Mucosa of descending colon (tissue), 3 donors: Measurements from ENCODE around the gene TJP1. TPM values are rescaled to one million over a fixed set of nuclear protein-coding genes. Genes with fewer than 3 reads are reported as not detected.

ENCODE experiments used
- ATAC-seq: fragments of 200-7000 bp; cut with Tn5 transposase; one replicate; pipeline ENCODE4 v1.9.1; 2020; ENCODE audit warnings: mild to moderate bottlenecking, moderate library complexity
- DNase-seq, 3 donors: peaks; one replicate each; pipeline ENCODE4 v3.0.0-alpha.2; 2020
- H3K36me3 ChIP-seq: fragments of 200-600 bp; one replicate; pipeline ENCODE4 v1.8.0; 2021; ENCODE audit warnings: low read depth, mild to moderate bottlenecking
- H3K4me1 ChIP-seq: fragments of 200-600 bp; one replicate; pipeline ENCODE4 v1.8.0; 2021; ENCODE audit warnings: low read depth, mild to moderate bottlenecking
- H3K4me3 ChIP-seq: fragments of 200-600 bp; one replicate; pipeline ENCODE4 v1.8.0; 2021; ENCODE audit warnings: mild to moderate bottlenecking
- H3K9me3 ChIP-seq: fragments of 200-600 bp; one replicate; pipeline ENCODE4 v1.8.0; 2021; ENCODE audit warnings: mild to moderate bottlenecking
- CTCF ChIP-seq: fragments of 200-600 bp; IDR thresholded peaks from one replicate; pipeline ENCODE4 v1.8.0; 2022; ENCODE audit warnings: antibody characterized with exemption, mild to moderate bottlenecking
- intact Hi-C, 2 donors: fragments of 100-400 bp; cut with DNase I in 1 of 2; cut with micrococcal nuclease in 1 of 2; formaldehyde crosslinking; loops; one replicate each; pipeline versions ENCODE4 v1.11.0 to v1.11.1; 2022; cut with DNase I, micrococcal nuclease
- total RNA-seq, 3 donors: library from RNA; stranded (reverse); fragmentation: NEBNext Ultra II Directional in 2 of 3; extraction: Animal tissue kit (Norgen Biotek cat#: 25700) in 2 of 3; gene quantifications; one replicate each; pipeline versions ENCODE4 v1.2.1 to v1.2.4, GENCODE V29; 2021 to 2023
- donor health status: DM: no; HTN: no; CAD: no; lungs with moderate emphysema.
- donor health status: DM: no; HTN: no; CAD: no.
- donor health status: DM: no; HTN: yes; CAD: no.

Gene TJP1
- total RNA-seq, 3 donors from 2014 or later: 78.8 to 129 (median 86.9) TPM

GRCh38 chr15:29774900-29775299, 47.4 kb downstream of the TJP1 start:
- ATAC-seq (no peak), DNase-seq (no peak)
- TF ChIP-seq CTCF: no peak
- no peaks in the 10 kb centered on the region for H3K9me3 ChIP-seq
- intact Hi-C loops: no loop called here
- H3K4me3 ChIP-seq: no peak overlapping the region
- H3K36me3 ChIP-seq: no peaks in the 10 kb centered on the region
- H3K4me1 ChIP-seq: no peaks in the 10 kb centered on the region

GRCh38 chr15:29773816-29774215, 48.5 kb downstream of the TJP1 start:
- no peak for DNase-seq
- Histone ChIP-seq H3K9me3 (no peaks in the 10 kb centered on the region), H3K4me3 (no peak overlapping the region), H3K36me3 (no peaks in the 10 kb centered on the region), H3K4me1 (no peaks in the 10 kb centered on the region)
- no peak for TF ChIP-seq CTCF
- no peak for ATAC-seq
- intact Hi-C loops: no loop called here

GRCh38 chr15:29773000-29773399, 49.3 kb downstream of the TJP1 start:
- H3K4me1 ChIP-seq: no peaks in the 10 kb centered on the region
- H3K4me3 ChIP-seq: no peak overlapping the region
- H3K9me3 ChIP-seq: no peaks in the 10 kb centered on the region
- DNase-seq (no peak), ATAC-seq (no peak)
- H3K36me3 ChIP-seq: no peaks in the 10 kb centered on the region
- TF ChIP-seq CTCF: no peak
- intact Hi-C loops: no loop called here

- intact Hi-C loops: no loop called here
- Histone ChIP-seq H3K36me3 (no peaks in the 10 kb centered on the region), H3K4me3 (no peak overlapping the region), H3K4me1 (no peaks in the 10 kb centered on the region), H3K9me3 (no peaks in the 10 kb centered on the region)
- no peak for DNase-seq
- TF ChIP-seq CTCF: no peak
- no peak for ATAC-seq
Observed at GRCh38 chr15:29770796-29771195, 51.5 kb downstream of the TJP1 start.

- H3K4me1 ChIP-seq: no peaks in the 10 kb centered on the region
- no peak for DNase-seq
- no peaks in the 10 kb centered on the region for H3K9me3 ChIP-seq
- intact Hi-C loops: no loop called here
- no peak overlapping the region for H3K4me3 ChIP-seq
- no peak for ATAC-seq
- no peak for TF ChIP-seq CTCF
- no peaks in the 10 kb centered on the region for H3K36me3 ChIP-seq
Observed at GRCh38 chr15:29765898-29766527, 56.3 kb downstream of the TJP1 start.
